Left ventricle myocardium superior (tissue), 1 donor: ENCODE results near the gene SUPT4H1. TPM values are rescaled to one million over a fixed set of nuclear protein-coding genes. Genes with fewer than 3 reads are reported as not detected.
A peak's percentile ranks its signal among the peaks of the same experiment; 100 is the strongest.

ENCODE experiments used
- ATAC-seq: fragments of 200-7000 bp; cut with Tn5 transposase; one replicate; pipeline ENCODE4 v1.9.1; 2020; ENCODE audit warnings: mild to moderate bottlenecking, moderate library complexity
- DNase-seq: peaks from one replicate; pipeline ENCODE4 v3.0.0-alpha.2; 2020
- intact Hi-C: fragments of 100-400 bp; cut with micrococcal nuclease; formaldehyde crosslinking; loops from one replicate; pipeline ENCODE4 v1.11.0; 2022
- total RNA-seq: library from RNA; stranded (reverse); fragmentation: NEBNext Ultra II Directional; extraction: Animal tissue kit (Norgen Biotek cat#: 25700); gene quantifications from one replicate; pipeline ENCODE4 v1.2.1, GENCODE V29; 2021
- donor health status: DM: no; HTN: yes; CAD: no; lungs with severe emphysema.

Gene SUPT4H1
- total RNA-seq, 1 donor from 2014 or later: 62.2 TPM

- ATAC-seq: no peak
- no peak for DNase-seq
- intact Hi-C loops: no loop called here
Observed at GRCh38 chr17:58313815-58314705, 37.9 kb downstream of the SUPT4H1 start.

GRCh38 chr17:58312829-58313228 lies 39.2 kb downstream of the SUPT4H1 start:
- intact Hi-C loops: no loop called here

GRCh38 chr17:58312021-58312630 lies 39.9 kb downstream of the SUPT4H1 start:
- DNase-seq (no peak), ATAC-seq (no peak)
- intact Hi-C loops: no loop called here

More at GRCh38 chr17:58312829-58313228, 39.2 kb downstream of the SUPT4H1 start:
- DNase-seq (no peak), ATAC-seq (no peak)

- intact Hi-C loops: no loop called here
- ATAC-seq (no peak), DNase-seq (peak; percentile 8)
Observed at GRCh38 chr17:58311429-58311894, 40.5 kb downstream of the SUPT4H1 start.

GRCh38 chr17:58310511-58311428 lies 41.2 kb downstream of the SUPT4H1 start:
- ATAC-seq (no peak), DNase-seq (peak; percentile 20)
- intact Hi-C loops: no loop called here

GRCh38 chr17:58309918-58310259 lies 42.1 kb downstream of the SUPT4H1 start:
- intact Hi-C loops: no loop called here
- DNase-seq (no peak), ATAC-seq (no peak)

- ATAC-seq: no peak
Observed at GRCh38 chr17:58308985-58309917, 42.8 kb downstream of the SUPT4H1 start.

GRCh38 chr17:58308173-58308984 lies 43.6 kb downstream of the SUPT4H1 start:
- DNase-seq (no peak), ATAC-seq (peak; percentile 26)
- intact Hi-C loops: no loop called here

More at GRCh38 chr17:58308985-58309917, 42.8 kb downstream of the SUPT4H1 start:
- intact Hi-C loops: no loop called here
- DNase-seq: no peak

GRCh38 chr17:58307468-58308172 lies 44.4 kb downstream of the SUPT4H1 start:
- DNase-seq: no peak
- intact Hi-C loops: no loop called here
- no peak for ATAC-seq

- DNase-seq (no peak), ATAC-seq (no peak)
- intact Hi-C loops: no loop called here
Observed at GRCh38 chr17:58306131-58306951, 45.7 kb downstream of the SUPT4H1 start.

GRCh38 chr17:58305626-58306025 lies 46.4 kb downstream of the SUPT4H1 start:
- intact Hi-C loops: no loop called here
- ATAC-seq (no peak), DNase-seq (no peak)

- intact Hi-C loops: no loop called here
- no peak for DNase-seq
- no peak for ATAC-seq
Observed at GRCh38 chr17:58304750-58305486, 47.1 kb downstream of the SUPT4H1 start.

GRCh38 chr17:58303971-58304749 lies 47.8 kb downstream of the SUPT4H1 start:
- ATAC-seq (peak; percentile 67), DNase-seq (no peak)
- intact Hi-C loops: no loop called here

GRCh38 chr17:58302919-58303585 lies 48.9 kb downstream of the SUPT4H1 start:
- no peak for ATAC-seq
- intact Hi-C loops: no loop called here
- no peak for DNase-seq
